HepG2 (cell line): Measurements from ENCODE around the gene KRTAP20-1.

ENCODE experiments used
- AFF4 ChIP-seq: sonication (generic); formaldehyde crosslinking; IDR thresholded peaks from 2 replicates; pipeline ENCODE4 v1.4.0; 2020; ENCODE audit warnings: missing genetic modification reagents
- E2F1 ChIP-seq: sonication (generic); formaldehyde crosslinking; IDR thresholded peaks from 2 replicates; pipeline ENCODE4 v1.5.0; 2020; ENCODE audit warnings: missing genetic modification reagents
- ETV6 ChIP-seq: sonication (generic); formaldehyde crosslinking; conservative IDR thresholded peaks from 2 replicates; pipeline ENCODE4 v1.4.0; 2020; ENCODE audit warnings: missing genetic modification reagents
- RAD21 ChIP-seq: fragments of 450-650 bp; formaldehyde crosslinking; IDR thresholded peaks from 2 replicates; pipeline ENCODE4 v1.5.0; 2020; ENCODE audit warnings: mild to moderate bottlenecking
- YY1 ChIP-seq: IDR thresholded peaks from 2 replicates; pipeline ENCODE4 v1.6.1; 2011; ENCODE audit warnings: low read length, low read depth, moderate library complexity, mild to moderate bottlenecking; ENCODE audit not compliant: insufficient read depth, insufficient replicate concordance

- TF ChIP-seq AFF4, result no peak
- no peak for TF ChIP-seq E2F1 (CRISPR knock-in tag)
- no peak for TF ChIP-seq RAD21 (CRISPR knock-in tag)
- no peak for TF ChIP-seq YY1
- TF ChIP-seq ETV6 (CRISPR knock-in tag), result no peak
These were observed 4.1 kb upstream of the KRTAP20-1 start for GRCh38 chr21:30612132-30612531.
